Central memory CD4-positive, alpha-beta T cell (primary cell): ENCODE data around the gene COMMD1.
"Not testable (repeated sequence)": the region's sequence is repeated elsewhere in the genome, so short reads cannot be mapped to it uniquely, and the experiment has no call there.

Experiments used
- DNase-seq: peaks from one replicate; pipeline ENCODE4 v3.0.0; 2022
- total RNA-seq, 3 experiments: gene quantifications; one replicate each; lab custom pipeline; 2026; lab: John Stamatoyannopoulos, UW

COMMD1 gene
- total RNA-seq = 7.6 to 15.8 (median 8.3) reads per million in 3 experiments

GRCh38 chr2:61905372-61906185 lies at the start of gene COMMD1:
COMMD1 (plus strand) TSS chr2:61905674; CDS start chr2:61905679, 5 bp downstream.
- peak; percentile 74 for DNase-seq

GRCh38 chr2:61857224-61857623 lies 48.2 kb upstream of the COMMD1 start:
- DNase-seq = no peak

GRCh38 chr2:61862085-61862484 lies 43.4 kb upstream of the COMMD1 start:
- no peak for DNase-seq

- DNase-seq = not testable (repeated sequence)
Observed at GRCh38 chr2:61866482-61867089, 38.9 kb upstream of the COMMD1 start.

GRCh38 chr2:61876400-61876799 lies 29.1 kb upstream of the COMMD1 start:
- no peak for DNase-seq

GRCh38 chr2:61877571-61878245 lies 27.8 kb upstream of the COMMD1 start:
- DNase-seq = no peak

GRCh38 chr2:61878761-61879160 lies 26.7 kb upstream of the COMMD1 start:
- no peak for DNase-seq

GRCh38 chr2:61879351-61879750 lies 26.1 kb upstream of the COMMD1 start:
- DNase-seq = not testable (repeated sequence)

GRCh38 chr2:61882850-61883249 lies 22.6 kb upstream of the COMMD1 start:
- DNase-seq = no peak

GRCh38 chr2:61885896-61886603 lies 19.4 kb upstream of the COMMD1 start:
- DNase-seq = no peak

GRCh38 chr2:61887717-61888266 lies 17.7 kb upstream of the COMMD1 start:
- no peak for DNase-seq

- peak; percentile 92 for DNase-seq
Observed at GRCh38 chr2:61888267-61889055, 17.0 kb upstream of the COMMD1 start, which contains the start of gene CCT4. CCT4 (minus strand) TSS chr2:61888656; CDS start chr2:61888507, 149 bp downstream.

- DNase-seq = no peak
Observed at GRCh38 chr2:61898810-61899209, 6.7 kb upstream of the COMMD1 start.

GRCh38 chr2:61900281-61900680 lies 5.2 kb upstream of the COMMD1 start:
- DNase-seq = no peak

GRCh38 chr2:61906186-61906470 lies 654 bp downstream of the COMMD1 start:
- no peak for DNase-seq

GRCh38 chr2:61909116-61909515 lies 3.6 kb downstream of the COMMD1 start:
- no peak for DNase-seq

GRCh38 chr2:61910603-61911002 lies 5.1 kb downstream of the COMMD1 start:
- DNase-seq = no peak

- no peak for DNase-seq
Observed at GRCh38 chr2:61911510-61911909, 6.0 kb downstream of the COMMD1 start.

GRCh38 chr2:61914794-61915193 lies 9.3 kb downstream of the COMMD1 start:
- DNase-seq = not testable (repeated sequence)

GRCh38 chr2:61920548-61920947 lies 15.1 kb downstream of the COMMD1 start:
- DNase-seq = no peak

GRCh38 chr2:61922714-61923113 lies 17.2 kb downstream of the COMMD1 start:
- no peak for DNase-seq
